ENCODE results near the gene ZNF248.

Gene ZNF248

DNA sequence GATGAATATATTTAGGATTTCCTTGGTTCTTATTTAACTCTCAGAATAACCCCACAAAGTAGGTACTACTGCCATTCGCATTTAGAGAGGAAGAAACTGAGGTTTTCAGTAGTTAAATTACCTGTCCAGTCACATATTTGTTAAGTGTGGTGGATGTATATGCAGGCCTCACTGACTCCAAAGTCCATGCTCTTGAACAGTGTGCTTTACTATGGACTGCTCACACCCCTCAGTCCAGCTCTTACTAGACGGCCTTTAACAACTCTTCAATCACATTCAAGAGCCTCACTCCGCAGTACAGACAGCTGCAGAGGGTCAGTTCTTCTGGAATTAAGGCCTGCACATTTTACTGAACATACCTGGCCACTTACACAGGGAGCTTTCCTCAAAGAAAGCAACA is 36.2 kb downstream of the ZNF248 start:
- no peak for DNase-seq (ENCODE audit: low spot score)

GRCh38 chr10:37819797-37820196 is 37.6 kb downstream of the ZNF248 start:
- no peak for DNase-seq (ENCODE audit: low spot score)

DNA sequence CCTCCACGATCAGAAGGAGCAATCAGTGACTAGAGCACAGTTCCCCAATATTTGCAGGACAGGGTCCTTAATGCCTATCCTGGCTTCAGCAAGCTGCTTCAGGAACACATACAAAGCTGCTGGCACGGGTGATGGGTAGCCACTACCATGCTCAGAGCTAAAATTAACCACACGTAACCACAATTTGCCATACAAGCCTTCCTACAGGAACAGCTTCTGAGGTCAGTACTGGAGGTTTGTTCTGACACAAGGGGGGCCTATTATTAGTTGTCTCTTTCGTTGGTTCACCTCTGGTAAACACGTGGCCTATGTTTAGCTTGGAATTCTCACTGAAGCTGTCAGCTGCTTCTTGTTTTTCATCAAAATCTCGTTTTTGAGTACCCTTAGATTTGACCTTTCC is 41.1 kb downstream of the ZNF248 start:
- DNase-seq (ENCODE audit: low spot score) = no peak

GRCh38 chr10:37813763-37814162 is 43.6 kb downstream of the ZNF248 start:
- no peak for DNase-seq (ENCODE audit: low spot score)

GRCh38 chr10:37812290-37812689 is 45.1 kb downstream of the ZNF248 start:
- DNase-seq (ENCODE audit: low spot score) = no peak

GRCh38 chr10:37803269-37803668 is 54.1 kb downstream of the ZNF248 start:
- DNase-seq (ENCODE audit: low spot score) = no peak

- no peak for DNase-seq (ENCODE audit: low spot score)
These were observed 55.9 kb downstream of the ZNF248 start for GRCh38 chr10:37801557-37801956.

GRCh38 chr10:37794305-37794976 is 63.0 kb downstream of the ZNF248 start:
- no peak for DNase-seq (ENCODE audit: low spot score)

DNA sequence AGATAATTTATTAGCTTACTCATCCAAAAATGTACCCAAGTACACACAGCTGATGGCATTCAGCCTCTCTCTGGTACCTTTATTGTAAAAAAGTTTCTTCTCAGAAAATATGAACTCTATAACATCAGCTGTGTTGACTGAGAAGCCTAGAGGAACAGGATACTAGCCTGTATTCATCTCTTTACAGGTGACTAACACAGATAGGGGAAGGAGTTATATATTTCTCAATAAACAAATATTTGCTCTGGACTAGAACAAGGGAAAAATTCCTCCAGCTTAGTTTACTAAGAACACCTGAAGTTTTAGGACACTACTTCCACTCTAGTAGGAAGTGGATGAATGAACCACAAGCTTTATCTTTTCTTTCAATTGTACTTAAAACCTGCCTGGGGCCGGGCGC is 67.8 kb downstream of the ZNF248 start:
- DNase-seq (ENCODE audit: low spot score) = no peak

GRCh38 chr10:37784678-37785077 is 72.7 kb downstream of the ZNF248 start:
- no peak for DNase-seq (ENCODE audit: low spot score)

GRCh38 chr10:37780536-37780935 is 76.9 kb downstream of the ZNF248 start:
- no peak for DNase-seq (ENCODE audit: low spot score)

GRCh38 chr10:37777056-37777455 is 80.4 kb downstream of the ZNF248 start:
- DNase-seq (ENCODE audit: low spot score) = no peak

DNA sequence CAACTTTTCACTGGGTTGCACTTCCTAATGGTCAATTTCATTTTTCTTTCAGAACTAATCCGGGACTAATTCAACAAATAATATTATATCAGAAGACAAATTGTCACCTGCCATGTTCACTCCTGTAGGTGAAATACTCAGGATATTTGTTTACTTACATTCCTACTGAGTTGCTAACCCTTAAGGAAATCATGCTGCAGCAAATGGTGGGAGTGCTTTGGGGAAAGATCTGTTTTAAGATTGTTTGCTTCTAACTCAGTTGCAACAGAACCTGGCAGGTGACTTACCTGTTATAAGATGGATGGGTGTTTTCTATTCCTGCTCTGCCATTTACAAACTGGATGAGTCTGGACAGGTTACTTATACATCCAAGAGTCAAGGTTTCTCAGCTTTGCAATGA is 81.8 kb downstream of the ZNF248 start:
- DNase-seq (ENCODE audit: low spot score) = no peak

DNA sequence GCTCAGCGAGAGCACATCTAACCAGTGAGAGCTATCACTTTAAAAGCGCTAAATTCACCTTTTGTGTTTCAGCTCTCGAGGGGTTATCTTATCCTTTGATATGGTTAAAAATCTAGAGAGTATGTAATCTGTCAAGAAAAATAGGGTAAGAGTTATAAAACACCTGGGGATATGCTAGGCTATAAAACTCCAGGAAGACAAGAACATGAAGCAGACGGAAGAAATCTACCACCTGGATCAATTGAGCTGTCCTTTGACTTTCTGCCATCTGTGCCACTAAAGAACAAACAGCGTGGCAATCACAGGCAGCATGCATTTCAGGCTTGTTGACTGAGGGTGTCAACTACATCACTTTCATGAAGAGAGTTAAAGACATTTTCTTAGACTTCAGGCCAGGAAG is 83.1 kb downstream of the ZNF248 start:
- DNase-seq (ENCODE audit: low spot score) = no peak

- DNase-seq (ENCODE audit: low spot score) = no peak
These were observed 92.2 kb downstream of the ZNF248 start for GRCh38 chr10:37765216-37765615.

DNA sequence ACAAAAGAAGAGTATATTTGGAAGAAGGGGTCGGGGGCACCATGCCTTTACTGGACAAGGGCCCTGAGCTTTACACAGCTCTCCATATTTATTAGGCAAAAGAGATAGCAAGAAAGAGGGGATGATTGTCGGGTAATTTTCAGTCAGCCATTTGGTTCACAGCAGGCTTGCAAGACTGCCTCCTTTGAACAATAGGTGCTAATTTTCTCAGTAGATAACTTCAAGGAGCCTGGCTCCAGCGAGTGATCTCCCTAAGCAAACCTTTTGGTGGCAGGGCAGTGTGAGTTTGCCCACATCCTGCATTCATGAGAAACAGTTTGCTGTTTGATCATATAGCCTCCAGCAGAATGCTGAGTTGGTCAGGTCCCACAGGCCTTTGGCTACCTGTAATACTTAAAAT is 94.3 kb downstream of the ZNF248 start:
- DNase-seq (ENCODE audit: low spot score) = no peak

DNA sequence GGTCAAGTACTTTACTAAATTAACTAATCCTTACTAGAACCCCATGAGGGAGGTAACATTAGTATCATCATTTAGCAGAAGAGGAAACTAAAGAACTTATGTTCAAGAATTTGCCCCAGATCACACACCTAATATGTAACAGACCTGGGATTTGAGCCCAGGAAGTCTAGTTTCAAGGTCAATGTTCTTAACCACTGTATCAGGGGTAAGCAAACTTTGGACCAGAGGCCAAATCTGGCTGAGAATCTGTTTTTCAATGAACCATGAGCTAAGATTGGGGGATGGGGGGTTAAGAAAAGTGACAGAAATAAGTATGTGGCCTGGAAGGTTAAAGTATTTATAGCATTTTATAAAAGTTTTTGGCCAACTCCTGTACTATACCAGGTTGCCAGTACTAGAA is 95.1 kb downstream of the ZNF248 start:
- no peak for DNase-seq (ENCODE audit: low spot score)

GRCh38 chr10:37760817-37761216 is 96.6 kb downstream of the ZNF248 start:
- DNase-seq (ENCODE audit: low spot score) = no peak

- DNase-seq (ENCODE audit: low spot score) = no peak
These were observed 99.3 kb downstream of the ZNF248 start for GRCh38 chr10:37758074-37758473.

GRCh38 chr10:37754538-37755323 is 102.7 kb downstream of the ZNF248 start:
- DNase-seq (ENCODE audit: low spot score) = no peak

- DNase-seq (ENCODE audit: low spot score) = no peak
These were observed 105.0 kb downstream of the ZNF248 start for GRCh38 chr10:37752334-37752875.

GRCh38 chr10:37748170-37748569 is 109.2 kb downstream of the ZNF248 start:
- DNase-seq (ENCODE audit: low spot score) = no peak

- no peak for DNase-seq (ENCODE audit: low spot score)
These were observed 110.3 kb downstream of the ZNF248 start for GRCh38 chr10:37747081-37747480.

DNA sequence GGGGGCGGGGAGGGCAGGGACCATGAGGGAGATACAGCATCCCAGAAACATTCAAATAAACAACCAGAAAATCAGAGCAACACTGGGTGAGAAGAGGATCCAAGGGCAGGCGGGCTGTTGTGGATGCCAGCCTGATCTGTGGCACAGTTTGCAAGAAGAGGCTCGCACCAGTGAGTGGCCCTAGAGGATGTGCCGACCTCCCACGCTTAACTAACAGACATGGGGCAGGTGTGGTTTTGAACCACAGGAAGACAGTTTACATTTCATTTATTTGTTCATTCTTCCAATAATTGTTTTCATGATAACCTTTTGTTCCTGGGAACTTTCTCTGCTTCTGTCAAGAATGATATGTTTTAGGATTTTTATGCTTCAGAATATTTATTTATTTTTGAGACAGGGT is 115.6 kb downstream of the ZNF248 start:
- no peak for DNase-seq (ENCODE audit: low spot score)
